ENCODE results near the gene TRIP10.
"Not testable (repeated sequence)": the region's sequence is repeated elsewhere in the genome, so short reads cannot be mapped to it uniquely, and the experiment has no call there.

Gene TRIP10

DNA sequence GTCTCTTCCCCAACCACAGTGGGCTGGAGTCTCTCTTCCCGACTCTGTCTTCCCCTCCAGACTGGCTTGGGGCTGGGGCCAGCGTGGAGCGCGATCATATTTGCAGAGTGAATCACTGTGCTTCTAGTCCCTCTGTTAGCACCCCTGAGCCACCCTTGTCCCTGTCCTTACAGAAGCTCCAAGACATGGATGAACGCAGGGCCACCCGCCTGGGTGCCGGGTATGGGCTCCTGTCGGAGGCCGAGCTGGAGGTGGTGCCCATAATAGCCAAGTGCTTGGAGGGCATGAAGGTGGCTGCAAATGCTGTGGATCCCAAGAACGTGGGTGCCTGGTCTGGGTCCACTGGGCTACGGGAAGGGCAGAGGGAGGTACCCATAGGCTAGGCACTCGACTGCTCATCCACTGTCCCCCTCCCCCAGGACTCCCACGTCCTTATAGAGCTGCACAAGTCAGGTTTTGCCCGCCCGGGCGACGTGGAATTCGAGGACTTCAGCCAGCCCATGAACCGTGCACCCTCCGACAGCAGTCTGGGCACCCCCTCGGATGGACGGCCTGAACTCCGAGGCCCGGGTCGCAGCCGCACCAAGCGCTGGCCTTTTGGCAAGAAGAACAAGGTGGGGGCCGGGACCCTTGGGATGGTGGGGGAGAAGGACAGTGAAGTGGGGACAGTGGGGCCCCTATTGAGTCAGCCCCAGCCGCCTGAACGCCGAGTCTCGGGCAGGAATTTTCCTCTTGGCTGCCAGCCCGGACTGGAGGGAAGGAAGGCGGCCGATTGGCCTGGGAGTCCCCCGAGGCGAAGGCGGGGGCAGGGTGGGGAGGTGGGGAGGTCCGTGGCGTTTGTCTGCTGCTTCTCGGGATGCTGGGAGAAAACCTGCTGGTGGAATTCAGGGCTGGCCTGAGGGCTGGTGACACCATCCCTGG lies 5.2 kb downstream of the TRIP10 start:
- Histone ChIP-seq H3K27ac (peak overlapping the region; percentile 66), H3K27me3 (replicated peaks) (no peaks in the 10 kb centered on the region), H3K36me3 (replicated peaks) (peaks cover 46% of the 10 kb centered on the region), H3K4me3 (ENCODE audit: low read depth, low read length) (peak overlapping the region; percentile 29)
- in situ Hi-C loops (cut with HindIII; ENCODE audit: low pct_ligation_motif_present, low sequenced_read_pairs): no loop called here
- TF ChIP-seq, protein P1, sequence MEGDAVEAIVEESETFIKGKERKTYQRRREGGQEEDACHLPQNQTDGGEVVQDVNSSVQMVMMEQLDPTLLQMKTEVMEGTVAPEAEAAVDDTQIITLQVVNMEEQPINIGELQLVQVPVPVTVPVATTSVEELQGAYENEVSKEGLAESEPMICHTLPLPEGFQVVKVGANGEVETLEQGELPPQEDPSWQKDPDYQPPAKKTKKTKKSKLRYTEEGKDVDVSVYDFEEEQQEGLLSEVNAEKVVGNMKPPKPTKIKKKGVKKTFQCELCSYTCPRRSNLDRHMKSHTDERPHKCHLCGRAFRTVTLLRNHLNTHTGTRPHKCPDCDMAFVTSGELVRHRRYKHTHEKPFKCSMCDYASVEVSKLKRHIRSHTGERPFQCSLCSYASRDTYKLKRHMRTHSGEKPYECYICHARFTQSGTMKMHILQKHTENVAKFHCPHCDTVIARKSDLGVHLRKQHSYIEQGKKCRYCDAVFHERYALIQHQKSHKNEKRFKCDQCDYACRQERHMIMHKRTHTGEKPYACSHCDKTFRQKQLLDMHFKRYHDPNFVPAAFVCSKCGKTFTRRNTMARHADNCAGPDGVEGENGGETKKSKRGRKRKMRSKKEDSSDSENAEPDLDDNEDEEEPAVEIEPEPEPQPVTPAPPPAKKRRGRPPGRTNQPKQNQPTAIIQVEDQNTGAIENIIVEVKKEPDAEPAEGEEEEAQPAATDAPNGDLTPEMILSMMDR (IDR thresholded peaks at IDR 0.05; ENCODE audit: low read depth, low read length, missing control alignments): no peak
- DNase-seq: peak; percentile 82

- no peaks in the 10 kb centered on the region for H3K27me3 ChIP-seq (replicated peaks)
- in situ Hi-C loops (cut with HindIII; ENCODE audit: low pct_ligation_motif_present, low sequenced_read_pairs): no loop called here
These were observed 6.5 kb downstream of the TRIP10 start for GRCh38 chr19:6745965-6746364.

DNA sequence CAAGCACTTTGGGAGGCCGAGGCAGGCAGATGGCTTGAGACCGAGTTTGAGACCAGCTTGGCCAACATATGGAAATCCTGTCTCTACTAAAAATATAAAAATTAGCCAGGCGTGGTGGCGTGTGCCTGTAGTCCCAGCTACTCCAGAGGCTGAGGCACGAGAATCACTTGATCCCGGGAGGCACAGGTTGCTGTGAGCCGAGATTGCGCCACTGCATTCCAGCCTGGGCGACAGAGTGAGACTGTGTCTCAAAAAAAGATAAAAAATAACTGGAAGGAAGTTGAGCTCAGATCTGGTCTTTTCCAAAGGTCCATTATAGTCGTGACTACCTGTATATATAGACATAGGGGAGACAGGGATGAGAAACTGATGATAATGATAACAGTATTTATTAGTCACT lies 9.1 kb downstream of the TRIP10 start:
- in situ Hi-C loops (cut with HindIII; ENCODE audit: low pct_ligation_motif_present, low sequenced_read_pairs); DNase-seq; H3K27me3 ChIP-seq (replicated peaks); H3K27ac ChIP-seq; H3K4me3 ChIP-seq (ENCODE audit: low read depth, low read length): not testable (repeated sequence)
- peaks cover 56% of the 10 kb centered on the region for H3K36me3 ChIP-seq (replicated peaks)

More at GRCh38 chr19:6745965-6746364, 6.5 kb downstream of the TRIP10 start:
- H3K27ac ChIP-seq: no peak overlapping the region
- DNase-seq: no peak
- TF ChIP-seq, protein P1 (IDR thresholded peaks at IDR 0.05; ENCODE audit: low read depth, low read length, missing control alignments): no peak
- no peak overlapping the region for H3K4me3 ChIP-seq (ENCODE audit: low read depth, low read length)
- H3K36me3 ChIP-seq (replicated peaks): peaks cover 51% of the 10 kb centered on the region

GRCh38 chr19:6750062-6750461 lies 10.6 kb downstream of the TRIP10 start:
- no peak for DNase-seq
- H3K36me3 ChIP-seq (replicated peaks): peaks cover 50% of the 10 kb centered on the region
- H3K27me3 ChIP-seq (replicated peaks): no peaks in the 10 kb centered on the region
- in situ Hi-C loops (cut with HindIII; ENCODE audit: low pct_ligation_motif_present, low sequenced_read_pairs): no loop called here
- H3K27ac ChIP-seq: no peak overlapping the region
- TF ChIP-seq, protein P1 (IDR thresholded peaks at IDR 0.05; ENCODE audit: low read depth, low read length, missing control alignments): no peak
- H3K4me3 ChIP-seq (ENCODE audit: low read depth, low read length): no peak overlapping the region

GRCh38 chr19:6751189-6751588 lies 11.7 kb downstream of the TRIP10 start:
- Histone ChIP-seq H3K36me3 (replicated peaks) (peaks cover 45% of the 10 kb centered on the region), H3K27ac (no peak overlapping the region), H3K4me3 (ENCODE audit: low read depth, low read length) (no peak overlapping the region), H3K27me3 (replicated peaks) (no peaks in the 10 kb centered on the region)
- DNase-seq: no peak
- TF ChIP-seq, protein P1 (IDR thresholded peaks at IDR 0.05; ENCODE audit: low read depth, low read length, missing control alignments): no peak
- in situ Hi-C loops (cut with HindIII; ENCODE audit: low pct_ligation_motif_present, low sequenced_read_pairs): no loop called here

GRCh38 chr19:6752256-6753177 lies 13.0 kb downstream of the TRIP10 start:
- Histone ChIP-seq H3K27me3 (replicated peaks) (no peaks in the 10 kb centered on the region), H3K36me3 (replicated peaks) (peaks cover 34% of the 10 kb centered on the region), H3K27ac (no peak overlapping the region), H3K4me3 (ENCODE audit: low read depth, low read length) (peak overlapping the region; percentile 42)
- TF ChIP-seq, protein P1 (IDR thresholded peaks at IDR 0.05; ENCODE audit: low read depth, low read length, missing control alignments): no peak
- in situ Hi-C loops (cut with HindIII; ENCODE audit: low pct_ligation_motif_present, low sequenced_read_pairs): no loop called here
- no peak for DNase-seq

All from brain microvascular endothelial cell (primary cell).